Activated CD4-positive, alpha-beta T cell treated with anti-CD3 and anti-CD28 coated beads, Interleukin-2, amount 10 ng/mL, durations not matched to agents 7 days and 5 days (primary cell): ENCODE measurements around the gene SUZ12. TPM values are rescaled to one million over a fixed set of nuclear protein-coding genes. Genes with fewer than 3 reads are reported as not detected.
"Not testable (repeated sequence)": the region's sequence is repeated elsewhere in the genome, so short reads cannot be mapped to it uniquely, and the experiment has no call there.

Experiments
- CTCF ChIA-PET: fragments of 350-600 bp; sonication (Branson Sonifier 250); formaldehyde crosslinking; loops from one replicate; lab custom pipeline; 2021; ENCODE audit warnings: antibody characterized with exemption; lab: Charles Lee
- POLR2A ChIA-PET: fragments of 350-600 bp; sonication (Branson Sonifier 250); formaldehyde crosslinking; loops from one replicate; lab custom pipeline; 2021; ENCODE audit warnings: antibody characterized with exemption; lab: Charles Lee
- DNase-seq: peaks from one replicate; pipeline ENCODE4 v3.0.0-alpha.2; 2020
- H3K27ac Mint-ChIP-seq: one replicate; pipeline ENCODE4 v1.8.0; 2021; ENCODE audit warnings: mild to moderate bottlenecking, moderate library complexity, mixed read lengths
- H3K27me3 Mint-ChIP-seq: one replicate; pipeline ENCODE4 v1.8.0; 2021; ENCODE audit warnings: mixed read lengths
- H3K36me3 Mint-ChIP-seq: one replicate; pipeline ENCODE4 v1.8.0; 2021; ENCODE audit warnings: low read depth, mixed read lengths
- H3K4me1 Mint-ChIP-seq: one replicate; pipeline ENCODE4 v1.8.0; 2021; ENCODE audit warnings: mixed read lengths
- H3K4me3 Mint-ChIP-seq: one replicate; pipeline ENCODE4 v1.8.0; 2021; ENCODE audit warnings: mild to moderate bottlenecking, moderate library complexity, mixed read lengths
- H3K9me3 Mint-ChIP-seq: one replicate; pipeline ENCODE4 v1.8.0; 2021; ENCODE audit warnings: mixed read lengths
- total RNA-seq, 2 experiments: library from RNA; stranded (reverse); gene quantifications; one replicate each; pipeline ENCODE4 v1.2.3, GENCODE V29; 2021

The SUZ12 gene
- total RNA-seq, 2 experiments from 2014 or later: 58.2 to 69.5 TPM

GRCh38 chr17:31970416-31970815, 33.6 kb downstream of the SUZ12 start:
- H3K9me3 Mint-ChIP-seq, POLR2A ChIA-PET, H3K27ac Mint-ChIP-seq, H3K4me3 Mint-ChIP-seq, DNase-seq, H3K4me1 Mint-ChIP-seq, H3K27me3 Mint-ChIP-seq: not testable (repeated sequence)
- CTCF ChIA-PET: interaction anchor here (0.6 kb wide), 1 partner anchor 87 kb away, joined by 6 read pairs; no protein-coding TSS in a partner anchor
- peaks cover 28% of the 10 kb centered on the region for H3K36me3 Mint-ChIP-seq

- POLR2A ChIA-PET, H3K4me3 Mint-ChIP-seq, H3K27me3 Mint-ChIP-seq, H3K27ac Mint-ChIP-seq, H3K4me1 Mint-ChIP-seq, DNase-seq, H3K9me3 Mint-ChIP-seq: not testable (repeated sequence)
- H3K36me3 Mint-ChIP-seq: peaks cover 29% of the 10 kb centered on the region
- CTCF ChIA-PET: interaction anchor here (1.2 kb wide), 1 partner anchor 32 kb away, joined by 4 read pairs; the partner anchor contains the start of gene LRRC37B
These were observed 37.7 kb downstream of the SUZ12 start for GRCh38 chr17:31974269-31975071.

GRCh38 chr17:31975391-31975790, 38.6 kb downstream of the SUZ12 start:
- H3K4me1 Mint-ChIP-seq, H3K27me3 Mint-ChIP-seq, H3K4me3 Mint-ChIP-seq, H3K27ac Mint-ChIP-seq, CTCF ChIA-PET, POLR2A ChIA-PET, DNase-seq, H3K9me3 Mint-ChIP-seq: not testable (repeated sequence)
- H3K36me3 Mint-ChIP-seq: peaks cover 30% of the 10 kb centered on the region

- ChIA-PET POLR2A (interaction anchor here (0.6 kb wide), 1 partner anchor 11 kb away, joined by 3 read pairs; no protein-coding TSS in a partner anchor), CTCF (interaction anchor here (0.6 to 1.3 kb wide), 2 partner anchors 15 to 17 kb away, joined by 3 read pairs; partner anchors contain the start of gene LRRC37B)
- peaks cover 43% of the 10 kb centered on the region for H3K36me3 Mint-ChIP-seq
These were observed 55.0 kb downstream of the SUZ12 start for GRCh38 chr17:31991821-31992220.

GRCh38 chr17:31997005-31997404, 60.2 kb downstream of the SUZ12 start:
- Mint-ChIP-seq H3K27me3 (no peaks in the 10 kb centered on the region), H3K4me1 (no peaks in the 10 kb centered on the region), H3K36me3 (peaks cover 44% of the 10 kb centered on the region), H3K9me3 (no peaks in the 10 kb centered on the region), H3K4me3 (no peak overlapping the region), H3K27ac (no peak overlapping the region)
- CTCF ChIA-PET: no interaction called here
- POLR2A ChIA-PET: no interaction called here
- DNase-seq: no peak

More at GRCh38 chr17:31991821-31992220, 55.0 kb downstream of the SUZ12 start:
- H3K4me3 Mint-ChIP-seq, H3K4me1 Mint-ChIP-seq, H3K27me3 Mint-ChIP-seq, DNase-seq, H3K9me3 Mint-ChIP-seq: not testable (repeated sequence)
- peak overlapping the region; percentile 5 for H3K27ac Mint-ChIP-seq

- DNase-seq: peak; percentile 88
- no peaks in the 10 kb centered on the region for H3K27me3 Mint-ChIP-seq
- peaks cover 37% of the 10 kb centered on the region for H3K4me1 Mint-ChIP-seq
- peaks cover 19% of the 10 kb centered on the region for H3K36me3 Mint-ChIP-seq
- H3K9me3 Mint-ChIP-seq: no peaks in the 10 kb centered on the region
- CTCF ChIA-PET: interaction anchor here (0.6 to 4.0 kb wide), 17 partner anchors 8 to 497 kb away, joined by 3 to 29 read pairs (median 4); partner anchors contain the start of gene RHOT1
- H3K4me3 Mint-ChIP-seq: peak within 1 kb of the TSS; percentile 84
- peak within 1 kb of the TSS; percentile 91 for H3K27ac Mint-ChIP-seq
- POLR2A ChIA-PET: interaction anchor here (0.6 to 1.4 kb wide), 2 partner anchors 131 to 160 kb away, joined by 4 to 14 read pairs; no protein-coding TSS in a partner anchor
These were observed 70.2 kb downstream of the SUZ12 start, which contains the start of gene LRRC37B for GRCh38 chr17:32006957-32007462. TSS of gene LRRC37B (plus strand) at chr17:32007383. CDS start at chr17:32021393, 14,010 bp downstream.

GRCh38 chr17:32007463-32008298, 70.9 kb downstream of the SUZ12 start:
- Mint-ChIP-seq H3K4me3 (peak overlapping the region; percentile 84), H3K9me3 (no peaks in the 10 kb centered on the region), H3K36me3 (peaks cover 21% of the 10 kb centered on the region), H3K27ac (peak overlapping the region; percentile 91), H3K4me1 (peaks cover 39% of the 10 kb centered on the region), H3K27me3 (no peaks in the 10 kb centered on the region)
- CTCF ChIA-PET: interaction anchor here (0.6 to 4.0 kb wide), 15 partner anchors 9 to 134 kb away, joined by 3 to 29 read pairs (median 4); partner anchors contain the start of gene RHOT1
- POLR2A ChIA-PET: interaction anchor here (0.6 to 1.4 kb wide), 3 partner anchors 131 to 159 kb away, joined by 3 to 14 read pairs (median 4); no protein-coding TSS in a partner anchor
- peak; percentile 51 for DNase-seq

GRCh38 chr17:32009262-32009542, 72.4 kb downstream of the SUZ12 start:
- ChIA-PET POLR2A (no interaction called here), CTCF (interaction anchor here (0.7 kb wide), 3 partner anchors 98 to 641 kb away, joined by 3 to 5 read pairs (median 4); no protein-coding TSS in a partner anchor)
- DNase-seq: no peak
- H3K36me3 Mint-ChIP-seq: peaks cover 25% of the 10 kb centered on the region
- no peaks in the 10 kb centered on the region for H3K27me3 Mint-ChIP-seq
- no peaks in the 10 kb centered on the region for H3K9me3 Mint-ChIP-seq
- H3K4me1 Mint-ChIP-seq: peaks cover 36% of the 10 kb centered on the region
- H3K27ac Mint-ChIP-seq: peak overlapping the region; percentile 90
- peak overlapping the region; percentile 84 for H3K4me3 Mint-ChIP-seq

- Mint-ChIP-seq H3K4me3 (peak overlapping the region; percentile 84), H3K27ac (peak overlapping the region; percentile 76), H3K27me3 (no peaks in the 10 kb centered on the region), H3K9me3 (no peaks in the 10 kb centered on the region), H3K4me1 (peaks cover 37% of the 10 kb centered on the region), H3K36me3 (peaks cover 25% of the 10 kb centered on the region)
- DNase-seq: no peak
- ChIA-PET CTCF (no interaction called here), POLR2A (no interaction called here)
These were observed 73.3 kb downstream of the SUZ12 start for GRCh38 chr17:32010114-32010513.

GRCh38 chr17:32015245-32016013, 78.6 kb downstream of the SUZ12 start:
- ChIA-PET CTCF (interaction anchor here (0.6 kb wide), 1 partner anchor 104 kb away, joined by 3 read pairs; no protein-coding TSS in a partner anchor), POLR2A (no interaction called here)
- no peaks in the 10 kb centered on the region for H3K9me3 Mint-ChIP-seq
- no peaks in the 10 kb centered on the region for H3K27me3 Mint-ChIP-seq
- H3K36me3 Mint-ChIP-seq: peaks cover 33% of the 10 kb centered on the region
- H3K27ac Mint-ChIP-seq: no peak overlapping the region
- H3K4me3 Mint-ChIP-seq: no peak overlapping the region
- DNase-seq: no peak
- peaks cover 45% of the 10 kb centered on the region for H3K4me1 Mint-ChIP-seq

- Mint-ChIP-seq H3K4me1 (peaks cover 37% of the 10 kb centered on the region), H3K27ac (peak overlapping the region; percentile 47), H3K27me3 (no peaks in the 10 kb centered on the region), H3K9me3 (no peaks in the 10 kb centered on the region), H3K36me3 (peaks cover 30% of the 10 kb centered on the region), H3K4me3 (no peak overlapping the region)
- no peak for DNase-seq
- CTCF ChIA-PET: interaction anchor here (4.3 kb wide), 1 partner anchor 9 kb away, joined by 24 read pairs; the partner anchor contains the start of gene LRRC37B
- POLR2A ChIA-PET: no interaction called here
These were observed 79.4 kb downstream of the SUZ12 start for GRCh38 chr17:32016231-32016630.
